ENCODE data around the gene WNT11.
A peak's percentile ranks its signal among the peaks of the same experiment; 100 is the strongest.

Gene WNT11

DNA sequence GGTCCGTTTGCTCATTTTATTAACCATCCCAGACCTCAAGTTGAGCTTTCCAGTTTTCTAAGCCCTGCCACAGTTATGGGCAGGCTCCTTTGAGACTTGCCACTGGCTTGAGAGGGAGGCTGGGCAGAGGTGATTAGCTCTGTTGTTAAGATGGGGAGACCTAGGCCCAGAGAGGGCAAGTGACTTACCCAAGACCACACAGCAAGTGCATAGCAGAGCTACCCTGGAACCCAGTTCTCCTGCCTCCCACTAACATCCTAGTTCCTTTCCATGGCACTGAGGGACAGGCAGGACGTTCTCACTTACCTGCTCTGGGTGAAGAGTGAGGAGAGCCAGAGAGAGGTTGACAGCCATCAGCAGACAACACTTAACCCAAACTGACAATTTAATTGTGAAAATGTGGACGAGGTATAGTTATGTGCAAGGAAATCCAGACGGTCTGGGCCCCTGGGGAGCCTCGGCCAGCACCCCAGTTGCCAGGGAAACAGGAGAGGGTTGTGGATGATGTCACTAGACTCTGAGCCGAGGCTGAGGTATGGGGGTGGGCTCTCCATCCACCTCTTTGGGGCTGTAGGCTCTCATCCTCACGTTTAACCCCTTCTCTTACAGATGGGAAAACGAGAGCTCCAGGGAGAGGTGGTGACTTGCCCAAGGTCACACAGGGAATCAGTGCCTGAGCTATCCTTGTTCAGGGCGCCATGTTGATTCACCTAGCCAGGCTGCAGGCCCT, 12.3 kb upstream of the WNT11 start:
- no peak for DNase-seq (ENCODE audit: low read depth in 2 of 2)

DNA sequence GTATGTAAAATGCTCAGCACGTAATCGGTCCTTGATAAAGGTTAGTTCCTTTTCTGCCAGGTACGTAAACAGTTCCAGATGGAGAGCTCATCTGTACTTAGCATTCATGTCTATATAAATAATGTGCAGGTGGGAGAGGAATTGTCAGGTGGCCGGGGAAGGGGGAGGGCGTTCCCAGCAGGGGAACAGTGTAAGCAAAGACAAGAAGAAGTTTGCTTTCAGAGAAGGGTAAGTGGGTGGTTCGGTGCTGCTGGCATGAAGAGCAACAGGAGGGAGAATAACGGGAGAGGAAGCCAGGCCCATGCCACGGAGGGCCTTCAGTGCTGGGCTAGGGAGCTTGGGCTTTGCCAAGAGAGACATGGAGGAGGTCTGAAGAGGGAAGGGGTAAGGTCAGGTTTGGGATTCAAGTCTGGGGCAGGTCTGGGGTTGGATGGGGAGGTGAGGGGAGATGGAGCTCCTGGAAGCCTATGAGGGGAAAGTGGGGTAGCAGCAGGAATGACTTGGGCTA, 11.4 kb upstream of the WNT11 start:
- DNase-seq (ENCODE audit: low read depth in 2 of 2) = no peak

DNA sequence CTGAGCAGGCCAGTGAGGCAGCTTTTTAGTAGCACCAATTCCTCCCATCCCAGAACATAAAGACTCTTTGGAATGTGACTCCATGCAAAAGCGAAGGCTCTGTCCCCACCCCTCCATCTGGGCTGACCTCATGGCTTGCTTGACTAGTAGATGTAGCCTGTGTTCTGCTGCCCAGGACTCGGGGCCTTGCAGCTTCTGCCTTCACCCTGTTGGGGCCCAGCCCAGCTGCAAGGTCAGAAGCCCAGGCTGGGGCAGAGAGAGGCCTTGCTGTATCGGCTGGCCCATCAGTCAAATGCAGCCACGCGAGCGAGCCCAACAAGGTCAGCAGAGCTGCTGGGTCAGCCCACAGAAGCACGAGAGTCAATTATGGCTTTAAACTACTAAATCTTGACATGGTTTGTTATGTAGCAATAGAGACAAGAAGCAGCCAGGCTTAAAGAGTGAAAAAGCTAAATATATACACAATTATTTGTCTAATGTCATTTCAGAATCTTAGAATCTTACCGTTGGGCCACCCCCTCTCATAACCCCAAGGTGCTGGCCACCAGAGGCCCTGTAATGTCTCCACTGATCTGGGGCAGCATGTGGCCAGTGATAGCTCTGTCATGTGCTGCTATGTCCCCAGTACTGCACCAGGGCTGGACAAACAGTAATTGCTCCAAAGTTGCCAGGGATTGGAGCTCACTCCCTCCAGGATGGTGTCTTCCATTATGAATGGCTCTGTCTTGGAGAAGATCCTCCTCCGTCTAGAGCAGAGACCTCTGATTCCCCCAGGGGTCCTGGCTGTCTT, 10.4 kb upstream of the WNT11 start:
- DNase-seq (ENCODE audit: low read depth in 2 of 2) = no peak

DNA sequence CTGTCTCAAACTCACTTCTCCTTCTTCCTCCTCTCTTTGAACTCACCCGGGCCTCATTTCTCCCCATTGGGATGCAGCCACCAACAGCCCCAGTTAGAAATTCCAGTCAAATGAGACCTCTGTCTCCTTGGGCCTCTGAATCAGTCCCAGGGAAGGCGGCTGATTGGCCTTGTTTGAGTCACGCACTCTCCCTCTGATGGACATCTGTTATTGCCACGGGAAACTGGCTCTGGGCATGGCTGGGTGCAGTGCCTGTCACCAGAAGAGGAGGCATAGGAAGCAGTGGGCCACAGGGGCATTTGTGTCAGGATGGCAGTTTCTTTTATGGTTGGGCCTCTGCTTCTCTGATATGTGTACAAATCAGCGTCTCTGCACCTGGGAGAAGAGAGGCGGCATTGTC, 9.6 kb upstream of the WNT11 start:
- no peak for DNase-seq (ENCODE audit: low read depth in 2 of 2)

DNA sequence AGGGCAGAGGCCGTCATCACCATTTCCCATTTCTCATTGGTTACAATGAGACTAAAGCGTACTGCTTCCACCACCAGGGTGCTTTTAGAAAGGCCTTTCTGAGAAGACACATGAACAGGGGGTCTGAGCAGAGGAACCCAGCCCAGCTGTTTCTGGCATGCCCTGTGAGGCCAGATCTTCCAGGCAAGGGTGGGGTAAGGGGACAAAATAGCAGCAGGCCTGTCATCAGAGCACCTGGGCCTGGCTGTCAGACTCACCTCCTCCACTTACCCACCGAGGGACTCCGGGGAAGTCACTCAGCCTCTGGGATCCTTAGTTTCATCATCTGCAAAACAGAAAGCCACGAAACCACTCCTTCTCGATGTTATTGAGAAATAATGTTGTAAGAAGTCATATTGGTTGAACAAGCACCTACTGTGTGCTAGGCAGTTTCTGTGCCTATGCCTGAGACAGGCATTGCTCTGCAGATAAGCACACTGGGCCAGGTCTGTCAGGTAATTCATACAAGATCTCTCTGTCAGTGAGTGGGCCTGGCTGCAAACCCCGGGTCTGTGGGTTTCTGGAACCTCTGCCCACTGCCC, 8.8 kb upstream of the WNT11 start:
- no peak for DNase-seq (ENCODE audit: low read depth in 2 of 2)

DNA sequence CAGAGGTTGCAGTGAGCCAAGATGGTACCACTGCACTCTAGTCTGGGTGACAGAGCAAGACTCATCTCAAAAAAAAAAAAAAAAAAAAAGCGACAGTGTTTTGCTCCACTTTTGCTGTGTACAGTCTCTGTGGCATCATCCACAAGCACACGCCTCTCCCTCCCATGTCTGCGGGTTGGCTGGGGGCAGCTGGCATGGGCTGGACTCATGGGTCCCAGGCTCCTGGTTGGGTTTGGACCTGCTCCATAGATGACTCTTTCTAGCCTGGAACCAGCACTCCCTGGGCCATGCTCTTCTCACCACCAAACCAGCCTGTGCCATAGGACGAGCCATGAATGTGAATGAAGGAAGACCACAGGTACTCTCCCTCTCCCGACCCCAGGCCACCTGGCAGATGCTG, 7.9 kb upstream of the WNT11 start:
- no peak for DNase-seq (ENCODE audit: low read depth in 2 of 2)

DNA sequence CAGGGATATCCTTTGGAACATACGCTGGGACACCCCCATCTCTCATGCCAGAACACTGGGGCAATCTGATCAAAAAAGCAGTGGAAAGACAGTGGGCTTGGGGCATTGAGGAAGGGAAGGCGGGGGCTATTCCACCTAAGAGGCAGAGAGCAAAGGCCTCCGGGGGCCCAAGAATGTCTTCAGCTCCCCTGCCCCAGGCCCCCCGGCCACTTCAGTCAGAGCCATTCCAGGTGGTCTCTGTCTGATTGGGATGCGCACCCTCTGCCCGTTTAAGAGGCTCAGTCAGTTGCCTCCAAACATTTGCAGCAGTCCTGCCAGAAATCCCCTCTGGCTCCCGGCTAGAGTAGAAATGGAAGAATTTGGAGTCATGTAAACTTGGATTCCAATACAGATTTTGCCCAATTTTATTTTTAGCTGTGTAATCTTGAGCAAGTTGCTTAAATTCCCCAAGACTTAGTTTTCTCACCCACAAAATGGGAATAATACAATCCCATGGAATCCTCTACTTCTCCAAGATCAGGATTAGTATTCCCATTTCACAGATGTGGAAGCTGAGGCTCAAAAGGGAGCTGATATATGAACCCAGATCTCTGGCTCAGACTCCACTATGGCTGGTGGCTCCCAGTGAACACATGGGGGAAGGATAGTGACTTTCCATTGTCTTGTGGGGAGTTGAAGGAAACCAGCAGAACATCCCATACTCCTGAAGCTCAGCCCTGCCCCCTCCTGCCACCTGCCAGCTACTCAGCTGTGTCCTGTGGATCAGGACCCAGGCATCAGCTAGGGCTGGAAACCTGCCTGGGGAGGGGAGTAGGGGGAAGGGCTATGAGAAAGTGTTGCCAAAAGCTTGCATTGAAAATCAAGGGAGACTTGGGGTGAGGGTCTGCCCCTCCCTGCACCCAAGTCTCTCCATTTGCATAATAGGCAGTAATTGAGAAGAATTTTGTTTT, 6.1 kb upstream of the WNT11 start:
- no peak for DNase-seq (ENCODE audit: low read depth in 2 of 2)

DNA sequence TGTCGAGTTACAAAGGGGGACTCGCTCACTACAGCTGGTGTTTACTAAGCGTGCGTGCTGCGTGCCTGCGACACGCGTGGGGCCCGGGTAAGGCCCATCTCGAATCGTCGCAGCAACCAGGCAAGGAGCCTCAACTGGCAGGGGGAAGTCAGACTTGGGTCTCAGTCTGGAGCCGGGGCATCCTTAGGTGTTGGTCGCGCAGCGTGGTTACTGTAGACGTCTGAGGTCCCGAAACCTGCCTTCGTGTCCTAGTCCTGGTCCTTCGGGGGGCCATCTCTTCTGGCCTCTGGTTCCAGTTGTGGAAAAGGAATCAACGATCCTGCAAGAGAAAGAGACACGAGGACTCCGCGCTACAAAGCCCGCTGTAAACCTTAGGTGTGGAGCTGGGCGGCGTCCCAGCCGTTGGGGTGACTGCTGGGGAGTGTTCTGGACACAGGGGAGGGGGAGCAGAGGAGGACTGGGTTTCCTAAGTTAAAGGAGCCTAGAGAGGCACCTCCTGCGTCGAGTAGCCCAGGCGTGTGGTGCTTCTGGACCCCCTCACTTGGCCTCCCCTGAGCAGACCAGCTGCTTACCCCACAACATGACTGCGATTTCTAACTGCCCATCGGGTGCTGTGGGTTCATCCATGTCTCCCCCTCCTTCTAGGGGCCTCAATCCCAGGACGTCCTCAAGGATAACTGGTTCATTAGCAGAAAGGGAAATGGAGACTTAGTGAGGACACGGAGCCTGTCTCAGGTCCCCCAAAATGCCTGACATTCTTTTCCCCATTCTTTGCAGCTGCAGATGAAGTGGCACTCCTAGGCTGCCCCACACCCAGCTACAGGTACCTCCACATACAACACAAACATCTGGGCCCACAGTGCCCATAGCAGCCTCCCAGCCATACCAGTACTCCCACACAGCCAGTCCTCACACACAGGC, 4.9 kb upstream of the WNT11 start:
- no peak for DNase-seq (ENCODE audit: low read depth in 2 of 2)

DNA sequence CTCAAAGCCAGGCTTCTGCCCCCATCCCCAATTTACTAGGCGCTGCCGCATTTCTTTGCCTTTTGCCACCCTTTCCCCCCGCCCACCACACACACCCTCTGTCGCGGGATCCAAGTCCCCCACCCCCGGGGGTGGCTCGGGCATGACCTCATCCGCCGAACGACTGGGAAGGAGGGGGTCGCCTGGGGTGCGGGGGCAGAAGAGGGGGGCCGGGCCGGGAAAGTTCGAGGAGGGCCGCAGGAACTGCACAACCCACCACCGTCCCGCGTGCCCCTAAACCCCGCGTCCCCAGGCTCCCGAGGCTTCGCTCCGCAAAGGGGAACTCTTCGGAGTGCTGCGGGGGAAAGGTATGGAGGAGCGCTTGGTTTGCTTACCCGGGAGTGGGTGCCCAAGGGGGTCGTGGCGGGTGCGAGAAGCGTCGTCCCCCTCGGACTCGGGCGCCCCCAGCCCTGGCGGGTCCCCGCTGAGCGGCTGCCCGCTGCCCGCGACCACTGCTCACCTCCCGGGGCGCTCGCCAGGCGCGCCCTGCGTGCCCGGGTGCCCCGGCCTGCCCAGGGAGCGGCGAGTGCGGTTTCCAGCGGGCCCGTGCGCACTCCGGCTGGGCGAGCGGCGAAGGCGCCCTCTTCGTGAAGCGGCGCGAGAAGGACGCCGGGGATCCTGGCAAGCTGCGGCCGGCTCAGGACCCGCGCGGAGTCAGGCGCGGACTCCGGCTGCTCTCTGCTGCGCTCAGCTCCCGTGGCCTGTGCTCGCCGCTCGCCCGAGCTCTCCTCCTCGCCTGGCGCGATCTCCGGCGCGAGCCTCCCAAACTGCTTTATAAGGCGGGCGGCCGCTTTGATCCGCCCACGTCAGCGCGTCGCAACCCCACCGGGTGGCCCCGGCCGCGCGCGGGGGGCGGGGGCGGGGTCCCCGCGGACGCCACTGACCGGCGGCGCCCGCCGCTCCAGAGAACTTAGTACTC, 4.0 kb upstream of the WNT11 start:
- no peak for DNase-seq (ENCODE audit: low read depth in 2 of 2)

DNA sequence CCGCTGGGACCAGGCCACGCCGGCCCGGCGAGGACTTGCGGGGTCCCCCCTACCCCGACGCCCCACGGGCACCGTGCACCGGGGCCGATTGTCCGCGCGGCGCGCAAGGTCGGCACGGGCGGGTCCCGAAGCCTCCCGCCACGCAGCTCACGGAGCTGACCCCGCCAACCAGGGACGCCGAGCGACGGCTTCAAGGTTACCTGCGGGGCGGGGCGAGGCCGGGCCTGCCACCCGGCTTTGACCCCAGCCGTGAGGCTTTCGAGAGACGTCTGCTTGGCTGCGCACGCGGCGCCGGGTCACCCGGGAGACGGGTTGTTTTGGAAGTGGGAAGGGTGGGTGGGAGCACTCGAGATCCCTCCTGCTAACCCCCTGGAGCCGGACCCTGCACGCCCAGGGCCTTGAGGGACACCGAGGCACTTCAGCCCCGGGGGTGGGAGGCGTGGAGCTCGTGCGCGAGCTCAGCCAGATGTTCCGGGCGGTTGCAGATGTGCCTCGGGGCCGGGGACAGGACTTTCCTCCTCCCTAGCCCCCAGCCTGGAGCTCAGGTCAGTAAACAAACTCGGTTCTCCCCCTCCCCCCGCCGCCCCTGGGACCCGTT, 3.2 kb upstream of the WNT11 start:
- no peak for DNase-seq (ENCODE audit: low read depth in 2 of 2)

DNA sequence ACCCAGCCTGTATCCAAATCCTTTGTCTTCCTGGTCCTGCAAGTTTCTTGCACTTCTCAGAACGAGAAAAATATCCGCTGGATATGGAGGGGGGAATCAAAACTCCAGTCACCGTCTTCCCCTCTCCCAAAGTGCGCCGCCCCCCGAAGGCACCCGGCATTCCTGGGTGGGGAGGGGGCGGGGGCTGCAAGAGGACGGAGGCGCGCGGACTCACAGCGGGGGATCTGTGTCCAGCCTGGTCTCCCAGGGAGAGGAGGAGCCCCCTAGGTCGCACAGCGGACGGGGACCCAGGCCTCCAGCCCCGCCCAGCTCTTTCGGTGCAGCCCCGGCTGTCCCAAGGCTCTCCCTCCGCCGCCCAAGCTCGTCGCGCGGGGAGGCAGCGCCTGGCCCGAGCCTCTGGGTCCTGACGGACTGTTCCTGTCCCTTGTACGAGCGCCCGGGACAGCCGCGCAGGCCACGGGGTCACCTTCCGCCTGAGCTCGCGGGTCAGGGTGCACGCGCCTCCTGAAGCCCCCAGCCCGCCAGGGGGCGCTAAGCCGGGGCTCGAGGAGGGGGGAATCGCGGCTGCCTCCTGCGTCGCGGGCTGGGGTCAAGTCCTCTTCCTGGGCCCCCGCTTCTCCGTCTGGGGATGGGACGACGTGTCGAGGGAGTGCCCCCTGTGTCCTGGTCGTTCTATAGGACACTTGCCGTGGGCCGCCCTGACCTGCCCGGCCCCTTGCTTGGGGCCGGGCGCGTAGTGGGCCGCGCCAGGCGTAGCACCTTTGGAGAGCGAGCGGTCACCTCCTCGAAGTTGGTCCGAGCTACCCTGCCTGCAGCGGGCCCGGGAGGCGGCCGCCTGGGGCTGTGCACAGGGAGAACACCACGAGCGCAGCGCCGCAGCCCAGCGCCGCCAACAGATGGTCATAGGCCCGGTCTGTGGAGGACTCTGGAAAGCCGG, 2.4 kb upstream of the WNT11 start:
- DNase-seq (ENCODE audit: low read depth in 2 of 2) = peak; percentile 34 to 64

DNA sequence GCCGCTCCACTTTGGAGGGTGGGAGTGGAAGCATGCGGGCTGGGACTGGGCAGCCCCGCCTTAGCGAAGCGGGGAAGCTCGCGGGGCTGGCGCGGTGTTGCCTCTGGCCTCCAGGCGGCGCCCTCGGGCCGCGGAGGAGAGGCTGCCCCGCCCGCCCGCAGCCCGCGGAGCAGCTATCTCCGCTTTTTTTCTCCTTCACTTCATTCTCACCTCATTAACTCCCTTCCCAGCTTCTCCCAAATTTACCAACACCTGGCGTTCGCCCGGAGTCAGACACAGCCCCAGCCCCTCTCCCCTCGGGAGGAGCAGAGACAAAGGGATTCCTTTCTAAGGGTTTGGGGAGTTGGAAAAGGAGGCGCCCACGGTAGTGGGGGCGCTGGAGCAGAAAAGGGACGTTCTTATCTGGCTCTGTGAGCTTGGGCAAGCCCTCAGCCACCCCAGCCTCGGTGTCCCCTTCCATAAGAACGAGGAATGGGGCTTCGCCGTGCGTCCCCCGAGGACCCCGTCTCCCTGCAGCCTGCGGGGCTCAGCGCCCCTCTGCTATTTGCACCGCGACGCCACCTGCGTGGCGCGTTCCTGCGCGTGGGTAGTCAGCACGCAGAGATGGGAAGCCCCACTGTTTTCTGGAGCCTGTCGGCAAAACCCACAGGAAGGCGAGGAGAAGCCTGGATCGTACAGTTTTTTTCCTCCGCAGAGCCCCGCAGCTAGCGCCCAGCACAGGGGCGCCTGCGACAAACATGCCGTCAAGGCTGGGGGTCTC, 1.5 kb upstream of the WNT11 start:
- DNase-seq (ENCODE audit: low read depth in 2 of 2) = peak; percentile 43 to 67

DNA sequence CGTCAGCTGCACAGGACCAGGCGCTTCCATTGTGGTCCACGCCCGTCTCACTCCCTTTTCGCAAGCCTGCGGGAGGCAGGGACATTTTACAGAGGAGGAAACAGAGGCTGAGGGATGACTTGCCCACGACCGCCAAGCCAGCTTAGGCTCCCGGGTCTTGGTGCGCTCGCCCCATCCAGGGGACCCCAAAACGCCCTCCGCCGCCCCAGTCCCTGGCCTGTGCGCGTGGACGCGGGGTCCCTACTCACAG, 300 bp downstream of the WNT11 start:
- no peak for DNase-seq (ENCODE audit: low read depth in 2 of 2)

DNA sequence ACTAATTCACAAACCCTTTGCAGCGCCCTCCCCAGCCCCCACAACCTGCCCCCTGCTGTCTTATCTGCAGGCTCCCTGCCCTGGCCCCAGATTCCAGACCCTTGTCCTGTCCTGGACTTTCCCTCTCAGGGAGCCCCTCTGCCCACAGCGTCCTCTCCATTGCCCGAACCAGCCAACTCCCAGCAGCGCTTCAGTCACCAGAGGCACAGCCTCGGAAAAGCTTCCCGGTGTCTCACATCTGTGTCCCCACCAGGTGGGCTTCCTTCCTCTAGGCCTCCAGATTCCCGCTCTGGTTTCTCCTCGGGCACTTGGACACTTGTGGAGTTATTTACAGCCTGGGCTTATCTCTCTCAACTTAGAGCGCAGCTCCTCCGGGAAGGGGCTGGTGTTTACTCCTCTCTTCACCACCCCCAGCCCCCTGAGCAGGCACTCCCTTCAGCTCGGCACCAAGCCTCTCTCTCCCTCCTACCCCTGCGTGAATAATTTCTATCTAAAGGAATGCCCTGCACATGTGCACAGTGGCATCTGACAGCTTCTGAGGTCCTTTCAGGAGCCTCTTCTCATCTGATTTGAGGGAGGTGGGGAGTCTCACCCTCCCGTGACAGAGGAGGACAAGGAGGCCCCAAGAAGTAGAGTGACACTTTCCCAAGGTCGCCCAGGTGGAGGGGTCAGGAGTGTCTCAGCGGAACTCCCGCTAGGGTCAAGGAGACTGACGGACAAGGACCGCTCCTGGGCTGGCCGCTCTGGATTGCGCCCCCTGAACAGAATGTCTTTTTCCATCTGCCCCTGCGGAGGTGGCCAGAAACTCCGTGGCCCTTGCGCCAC, 838 bp downstream of the WNT11 start:
- no peak for DNase-seq (ENCODE audit: low read depth in 2 of 2)

DNA sequence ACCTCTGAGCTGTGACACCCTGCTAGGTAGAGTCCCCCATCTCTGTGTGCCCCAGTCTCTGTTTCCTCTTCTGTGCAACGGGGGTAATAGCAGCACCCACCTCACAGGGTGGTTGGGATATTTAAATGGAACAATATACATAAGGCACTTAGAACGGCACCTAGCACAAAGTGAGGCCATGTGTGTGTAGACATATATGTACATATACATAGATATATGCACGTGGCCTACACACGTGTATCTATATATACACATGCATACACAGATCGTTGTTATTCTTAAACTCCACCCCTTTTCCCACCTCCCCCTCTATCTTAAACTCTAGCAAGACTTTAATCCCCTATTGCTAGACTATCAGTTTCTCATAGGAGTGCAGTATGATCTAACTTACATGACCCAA, 2.4 kb downstream of the WNT11 start:
- DNase-seq (ENCODE audit: low read depth in 2 of 2) = no peak

DNA sequence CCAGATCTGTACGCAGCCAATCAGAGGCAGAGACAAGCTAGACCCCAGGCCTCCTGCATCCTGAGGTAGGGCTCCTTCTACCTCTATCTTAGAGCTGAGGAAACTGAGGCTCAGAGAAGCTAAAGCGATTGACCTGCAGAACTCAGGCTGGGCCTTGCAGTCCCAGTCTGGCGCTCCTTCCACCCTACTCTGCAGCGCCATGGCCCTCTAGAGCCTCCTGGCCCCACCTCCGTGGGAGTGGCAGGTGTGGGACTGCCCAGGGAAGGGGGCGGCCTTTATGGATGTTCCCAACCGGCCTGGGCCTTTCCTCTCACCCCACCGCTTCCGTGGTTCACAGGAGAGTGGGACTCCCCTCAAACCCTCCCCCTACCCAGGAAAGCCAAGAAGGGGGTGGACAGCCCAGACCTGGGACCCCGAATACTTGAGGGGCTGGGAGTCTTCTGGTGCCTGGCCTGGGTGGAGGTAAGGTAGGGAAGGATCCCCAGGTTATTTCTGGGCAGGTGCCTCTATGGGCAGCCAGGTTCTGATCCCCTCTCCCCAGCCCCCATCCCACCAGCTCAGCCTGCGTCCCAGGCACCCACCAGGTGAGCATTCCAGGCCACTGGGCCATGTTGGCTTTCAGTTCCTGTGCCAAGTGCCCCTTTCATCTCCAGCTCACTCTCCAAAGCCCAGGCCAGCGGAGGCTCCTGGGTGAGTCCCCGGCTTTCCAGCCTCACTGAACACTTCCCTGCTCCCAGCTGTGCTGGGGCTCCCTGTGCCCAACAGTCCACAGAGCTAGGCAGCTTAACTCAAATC, 3.0 kb downstream of the WNT11 start:
- DNase-seq (ENCODE audit: low read depth in 2 of 2) = no peak
